HG03439 (cell line): Measurements from ENCODE around the gene HSPB6.
"Not testable (repeated sequence)": the region's sequence is repeated elsewhere in the genome, so short reads cannot be mapped to it uniquely, and the experiment has no call there.

Experiments used
- ATAC-seq: cut with Tn5 transposase; IDR thresholded peaks from one replicate; pipeline ENCODE4 v1.9.1; 2021; ENCODE audit warnings: mild to moderate bottlenecking, moderate library complexity; ENCODE audit not compliant: unreplicated experiment

Gene HSPB6

DNA sequence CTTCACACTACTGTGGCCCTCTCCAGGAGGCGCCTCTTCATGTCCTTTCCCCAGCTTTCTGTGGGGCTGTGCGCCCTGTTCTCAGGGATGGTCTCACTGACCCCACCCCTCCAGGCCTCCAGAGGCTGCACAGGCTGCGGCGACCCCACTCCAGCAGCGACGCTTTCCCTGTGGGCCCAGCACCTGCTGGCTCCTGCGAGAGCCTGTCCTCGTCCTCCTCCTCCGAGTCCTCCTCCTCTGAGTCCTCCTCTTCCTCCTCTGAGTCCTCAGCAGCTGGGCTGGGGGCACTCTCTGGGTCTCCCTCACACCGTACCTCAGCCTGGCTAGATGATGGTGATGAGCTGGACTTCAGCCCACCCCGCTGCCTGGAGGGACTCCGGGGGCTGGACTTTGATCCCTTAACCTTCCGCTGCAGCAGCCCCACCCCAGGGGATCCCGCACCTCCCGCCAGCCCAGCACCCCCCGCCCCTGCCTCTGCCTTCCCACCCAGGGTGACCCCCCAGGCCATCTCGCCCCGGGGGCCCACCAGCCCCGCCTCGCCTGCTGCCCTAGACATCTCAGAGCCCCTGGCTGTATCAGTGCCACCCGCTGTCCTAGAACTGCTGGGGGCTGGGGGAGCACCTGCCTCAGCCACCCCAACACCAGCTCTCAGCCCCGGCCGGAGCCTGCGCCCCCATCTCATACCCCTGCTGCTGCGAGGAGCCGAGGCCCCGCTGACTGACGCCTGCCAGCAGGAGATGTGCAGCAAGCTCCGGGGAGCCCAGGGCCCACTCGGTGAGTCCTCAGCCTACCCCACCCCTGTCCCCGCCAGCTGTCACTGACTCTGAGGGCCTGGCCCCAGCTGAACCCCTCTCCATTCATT lies 29.7 kb upstream of the HSPB6 start:
- ATAC-seq: no peak

DNA sequence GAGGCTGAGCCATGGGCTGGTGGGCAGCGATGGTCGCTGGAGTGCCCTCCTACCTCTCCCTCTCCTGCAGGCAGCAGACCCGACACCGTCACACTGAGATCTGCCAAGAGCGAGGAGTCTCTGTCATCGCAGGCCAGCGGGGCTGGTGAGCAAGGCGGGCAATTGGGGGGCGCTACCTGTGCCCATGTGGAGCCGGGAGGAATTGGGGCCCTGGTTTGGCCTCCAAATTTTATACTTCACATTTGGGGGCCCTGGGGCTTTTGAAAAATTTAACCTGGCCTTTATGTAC lies 28.5 kb upstream of the HSPB6 start:
- no peak for ATAC-seq

GRCh38 chr19:35784503-35785338 lies 27.9 kb upstream of the HSPB6 start:
- ATAC-seq: no peak

DNA sequence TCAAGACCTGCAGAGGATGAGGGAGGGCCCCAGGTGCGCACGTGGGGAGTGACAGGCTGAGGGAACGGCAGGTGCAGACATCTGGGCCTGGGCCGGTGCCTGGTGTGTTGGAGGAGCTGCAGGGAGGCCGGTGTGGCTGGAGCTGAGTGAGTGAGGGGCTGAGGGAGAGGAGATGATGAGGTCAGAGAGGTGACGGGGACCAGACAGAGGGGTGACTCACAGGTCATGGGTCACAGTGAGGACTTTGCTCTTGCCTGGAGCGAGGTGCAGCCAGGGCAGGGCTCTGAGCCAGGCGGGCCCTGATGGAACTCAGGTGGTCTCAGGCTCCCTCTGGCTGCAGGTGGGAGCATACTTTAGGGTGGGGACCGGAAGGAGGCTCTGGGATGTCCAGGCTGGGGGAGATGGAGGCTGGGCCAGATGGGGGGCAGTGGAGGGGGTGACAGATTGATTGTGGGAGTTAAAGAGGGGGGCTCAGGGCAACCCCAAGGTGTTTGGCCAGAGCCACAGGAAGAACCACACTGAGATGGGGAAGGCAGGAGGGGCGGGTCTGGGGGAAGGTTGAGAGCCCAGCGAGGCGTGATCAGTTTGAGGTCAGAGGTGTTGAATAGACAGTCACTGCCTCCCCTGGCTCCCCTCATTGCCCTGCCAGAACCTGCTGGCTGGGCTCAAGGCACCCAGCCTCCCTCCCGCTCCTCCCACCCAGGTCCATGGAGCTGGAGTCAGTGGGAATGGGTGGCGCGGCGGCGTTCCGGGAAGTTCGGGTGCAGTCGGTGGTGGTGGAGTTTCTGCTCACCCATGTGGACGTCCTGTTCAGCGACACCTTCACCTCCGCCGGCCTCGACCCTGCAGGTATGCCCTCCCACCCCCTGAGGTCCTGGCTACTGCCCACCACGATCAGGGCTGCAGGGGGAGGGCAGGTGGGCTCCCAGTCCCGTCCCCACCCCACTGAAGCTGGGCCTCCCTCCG lies 26.9 kb upstream of the HSPB6 start:
- ATAC-seq: no peak

DNA sequence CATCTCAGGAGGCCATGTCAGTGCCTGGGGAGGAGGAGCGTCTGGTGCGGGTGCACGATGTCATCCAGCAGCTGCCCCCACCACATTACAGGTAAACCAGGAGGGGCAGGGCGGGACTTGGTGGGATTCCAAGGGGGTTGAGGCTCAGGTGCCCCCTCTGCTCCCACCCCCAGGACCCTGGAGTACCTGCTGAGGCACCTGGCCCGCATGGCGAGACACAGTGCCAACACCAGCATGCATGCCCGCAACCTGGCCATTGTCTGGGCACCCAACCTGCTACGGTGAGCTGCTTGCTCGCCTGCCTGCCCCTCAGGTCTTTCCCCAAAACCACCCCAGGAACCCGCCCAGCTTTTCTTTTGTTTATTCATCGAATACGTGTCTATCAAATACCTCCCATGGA lies 25.8 kb upstream of the HSPB6 start:
- ATAC-seq: no peak

DNA sequence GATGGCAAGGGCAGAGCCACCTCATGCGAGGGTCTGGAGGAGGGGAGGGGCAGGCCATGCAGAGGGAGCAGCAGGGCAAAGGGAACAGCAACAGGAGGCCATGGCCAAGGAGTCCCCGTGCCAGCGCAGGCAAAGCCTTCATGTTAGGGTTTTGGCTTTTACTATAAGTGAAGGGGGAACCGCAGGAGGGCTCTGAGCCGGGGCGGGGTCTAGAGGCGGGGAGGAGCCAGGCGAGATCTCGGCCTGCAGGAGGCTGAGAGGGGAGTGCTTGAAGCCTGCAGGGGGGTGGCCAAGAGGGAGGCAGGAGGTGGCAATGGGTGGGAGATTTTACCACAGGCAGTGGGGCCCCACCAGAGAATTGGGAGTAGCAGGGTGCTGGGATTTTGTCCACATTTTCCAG lies 24.8 kb upstream of the HSPB6 start:
- ATAC-seq: no peak

DNA sequence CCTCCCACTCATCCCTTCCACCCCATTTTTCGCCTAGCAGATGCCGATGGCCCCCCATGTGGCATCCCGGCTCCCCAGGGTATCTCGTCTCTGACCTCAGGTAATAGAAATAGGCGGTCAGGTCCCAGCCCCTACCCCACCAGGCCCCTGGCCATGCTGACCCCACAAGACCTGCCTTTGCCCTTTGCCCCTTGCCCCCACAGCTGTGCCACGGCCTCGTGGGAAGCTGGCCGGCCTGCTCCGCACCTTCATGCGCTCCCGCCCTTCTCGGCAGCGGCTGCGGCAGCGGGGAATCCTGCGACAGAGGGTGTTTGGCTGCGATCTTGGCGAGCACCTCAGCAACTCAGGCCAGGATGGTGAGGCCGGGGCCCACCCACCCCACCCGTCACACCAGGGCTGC lies 23.9 kb upstream of the HSPB6 start:
- ATAC-seq: no peak

DNA sequence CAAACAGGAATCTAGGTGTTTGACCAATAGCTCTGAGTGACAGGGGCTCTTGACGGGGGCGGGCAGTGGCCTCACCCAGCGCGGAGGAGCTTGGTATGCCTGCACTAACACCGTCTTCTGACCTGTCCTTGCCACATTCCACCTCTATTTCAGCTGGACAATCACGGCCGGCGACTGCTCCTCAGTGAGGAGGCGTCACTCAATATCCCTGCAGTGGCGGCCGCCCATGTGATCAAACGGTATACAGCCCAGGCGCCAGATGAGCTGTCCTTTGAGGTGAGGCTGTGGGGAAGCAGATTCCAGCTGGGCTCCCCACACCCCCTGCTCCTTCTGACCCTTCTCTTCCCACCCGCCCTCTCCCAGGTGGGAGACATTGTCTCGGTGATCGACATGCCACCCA lies 23.2 kb upstream of the HSPB6 start:
- ATAC-seq: no peak

- no peak for ATAC-seq
These were observed 22.2 kb upstream of the HSPB6 start for GRCh38 chr19:35779033-35779432.

GRCh38 chr19:35777961-35778360 lies 21.1 kb upstream of the HSPB6 start:
- ATAC-seq: no peak

GRCh38 chr19:35777086-35777841 lies 20.4 kb upstream of the HSPB6 start:
- ATAC-seq: no peak

DNA sequence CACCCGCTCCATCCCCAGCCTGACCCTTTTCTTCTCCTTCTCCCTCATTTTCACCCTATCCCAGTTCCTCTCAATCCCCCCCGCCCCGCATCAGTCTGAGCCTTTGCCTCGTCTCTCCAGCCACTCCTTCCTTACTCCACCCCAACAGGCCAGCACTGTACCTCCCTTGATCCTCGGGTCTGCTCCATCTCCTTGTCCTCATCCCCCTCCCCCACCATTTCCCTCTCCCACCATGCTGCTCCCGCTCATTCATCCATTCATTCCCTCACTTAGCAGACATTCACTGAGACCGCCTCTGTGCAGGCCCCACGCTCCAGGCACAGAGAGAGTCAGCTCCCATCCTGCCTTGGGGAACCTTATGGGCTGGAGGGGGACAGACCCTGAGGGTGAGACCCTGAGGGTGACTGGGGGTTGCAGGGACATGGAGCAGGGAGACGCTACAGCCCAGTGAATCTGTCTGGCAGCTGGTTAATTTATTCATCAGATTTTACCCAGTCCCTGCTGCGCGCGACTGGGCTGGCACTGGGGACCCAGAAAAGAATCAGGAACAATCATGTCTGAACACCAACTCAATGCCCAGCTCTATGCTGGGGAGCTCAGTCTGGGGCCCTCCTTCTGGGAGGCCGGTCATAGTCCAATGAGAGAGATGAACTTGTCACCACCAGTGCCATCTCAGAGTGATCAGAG lies 19.4 kb upstream of the HSPB6 start:
- no peak for ATAC-seq

GRCh38 chr19:35775298-35776101 lies 18.7 kb upstream of the HSPB6 start, which contains the start of gene ARHGAP33:
Gene ARHGAP33 (plus strand): TSS chr19:35775564. CDS start chr19:35775659, 95 bp downstream.
- peak; percentile 95 for ATAC-seq

GRCh38 chr19:35775046-35775297 lies 18.1 kb upstream of the HSPB6 start:
- ATAC-seq: no peak

DNA sequence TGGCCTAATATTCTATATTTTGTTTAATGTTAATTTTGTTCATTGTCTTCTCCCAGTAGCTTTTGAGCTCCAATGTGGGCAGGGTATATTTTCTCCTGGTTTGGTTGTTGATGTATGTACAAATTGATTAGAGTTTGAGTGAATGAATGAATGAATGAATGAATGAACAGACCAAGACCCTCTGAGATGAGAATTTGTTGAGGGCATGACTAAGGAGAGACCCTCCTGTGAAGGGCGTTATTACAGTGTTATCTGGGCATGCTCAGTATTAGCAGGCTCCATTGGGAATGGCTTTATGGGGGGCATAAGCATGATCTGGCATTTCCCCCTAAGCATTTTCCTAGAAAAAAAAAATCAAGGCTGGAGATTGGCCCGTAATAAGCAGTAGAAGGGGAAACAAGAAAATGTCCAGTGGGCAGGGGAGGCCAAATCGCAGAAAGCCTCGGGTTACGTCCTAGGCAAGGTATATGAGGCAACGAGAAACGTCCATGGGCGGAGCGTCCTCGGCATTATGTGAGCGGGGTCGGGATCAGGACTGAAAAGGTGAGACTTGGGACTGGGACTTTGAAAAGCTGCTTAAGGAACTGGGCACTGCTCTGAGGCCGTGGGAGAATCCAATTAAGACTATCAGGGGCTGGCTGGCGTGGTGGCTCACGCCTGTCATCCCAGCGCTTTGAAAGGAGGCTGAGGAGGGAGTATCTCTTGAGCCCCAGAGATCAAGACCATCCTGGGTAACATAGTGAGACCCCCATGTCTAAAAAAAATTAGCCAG lies 17.6 kb upstream of the HSPB6 start:
- no peak for ATAC-seq

- ATAC-seq: no peak
These were observed 16.4 kb upstream of the HSPB6 start for GRCh38 chr19:35773020-35773806.

DNA sequence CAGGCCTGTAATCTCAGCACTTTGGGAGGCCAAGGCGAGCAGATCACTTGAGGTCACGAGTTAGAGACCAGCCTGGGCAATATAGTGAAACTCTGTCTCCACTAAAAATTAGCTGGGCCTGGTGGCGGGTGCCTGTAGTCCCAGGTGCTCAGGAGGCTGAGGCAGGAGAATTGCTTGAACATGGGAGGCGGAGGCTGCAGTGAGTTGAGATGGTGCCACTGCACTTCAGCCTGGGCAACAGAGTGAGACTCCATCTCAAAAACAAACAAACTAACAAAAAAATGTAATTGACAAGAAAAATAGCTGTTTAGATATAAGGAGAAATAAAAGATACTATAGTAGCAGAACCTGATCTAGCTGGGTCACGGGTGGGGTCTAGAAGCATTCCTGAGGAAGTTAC lies 15.5 kb upstream of the HSPB6 start:
- ATAC-seq: not testable (repeated sequence)

- no peak for ATAC-seq
These were observed 11.2 kb upstream of the HSPB6 start for GRCh38 chr19:35768082-35768421.
